PC-3 (cell line): ENCODE data around the gene SLC39A11. TPM values are rescaled to one million over a fixed set of nuclear protein-coding genes. Genes with fewer than 3 reads are reported as not detected.
A peak's percentile ranks its signal among the peaks of the same experiment; 100 is the strongest.

Source experiments
- ATAC-seq: fragments of 200-7000 bp; cut with Tn5 transposase; 2 replicates; pipeline ENCODE4 v1.9.1; 2020; ENCODE audit warnings: mild to moderate bottlenecking, moderate library complexity
- BruUV-seq: library from RNA; stranded (reverse); fragments of 400-500 nt; replicated peaks from 2 replicates; lab custom pipeline; 2021; lab: Mats Ljungman, UMichigan
- CTCF ChIA-PET: fragments of 300-600 bp; sonication (Branson Sonifier 250); formaldehyde crosslinking; loops from one replicate; lab custom pipeline; 2022; ENCODE audit warnings: antibody characterized with exemption; lab: Charles Lee
- POLR2A ChIA-PET: fragments of 300-600 bp; sonication (Branson Sonifier 250); formaldehyde crosslinking; loops from one replicate; lab custom pipeline; 2022; ENCODE audit warnings: antibody characterized with exemption; ENCODE audit not compliant: unreplicated experiment; lab: Charles Lee
- DNase-seq: peaks from one replicate; pipeline ENCODE4 v3.0.0-alpha.2; 2015
- H2AFZ ChIP-seq: fragments of 300-600 bp; sonication (generic); 2 replicates; pipeline ENCODE4 v1.6.0; 2016; ENCODE audit warnings: antibody characterized with exemption, low read length
- H3F3A ChIP-seq: fragments of 300-600 bp; sonication (generic); one replicate; pipeline ENCODE4 v1.6.0; 2017; ENCODE audit warnings: antibody characterized with exemption, low read length, control low read depth, mild to moderate bottlenecking; ENCODE audit not compliant: unreplicated experiment
- H3K27ac ChIP-seq: fragments of 300-600 bp; sonication (generic); 2 replicates; pipeline ENCODE4 v1.5.1; 2016; ENCODE audit warnings: mild to moderate bottlenecking, low read length
- H3K27me3 ChIP-seq: fragments of 300-600 bp; sonication (generic); 2 replicates; pipeline ENCODE4 v1.6.1; 2016; ENCODE audit warnings: low read length, mixed read lengths
- H3K36me3 ChIP-seq: fragments of 300-600 bp; sonication (generic); 2 replicates; pipeline ENCODE4 v1.6.1; 2016; ENCODE audit warnings: low read depth, mixed run types, low read length, mixed read lengths
- H3K4me1 ChIP-seq: fragments of 300-600 bp; sonication (generic); 2 replicates; pipeline ENCODE4 v1.5.1; 2016; ENCODE audit warnings: low read length; ENCODE audit not compliant: insufficient read depth
- H3K4me2 ChIP-seq: fragments of 300-600 bp; sonication (generic); 2 replicates; pipeline ENCODE4 v1.6.0; 2016; ENCODE audit warnings: low read length
- H3K4me3 ChIP-seq: fragments of 300-600 bp; sonication (generic); 2 replicates; pipeline ENCODE4 v1.5.1; 2016; ENCODE audit warnings: mild to moderate bottlenecking, low read length, mixed read lengths
- H3K79me2 ChIP-seq: fragments of 300-600 bp; sonication (generic); 2 replicates; pipeline ENCODE4 v1.6.1; 2017; ENCODE audit warnings: low read length, mixed read lengths
- H3K9ac ChIP-seq: fragments of 300-600 bp; sonication (generic); 2 replicates; pipeline ENCODE4 v1.6.0; 2016; ENCODE audit warnings: mild to moderate bottlenecking, low read length
- H3K9me2 ChIP-seq: fragments of 300-600 bp; sonication (generic); replicated peaks from 2 replicates; pipeline ENCODE4 v1.6.1; 2016; ENCODE audit warnings: mixed run types, low read length, mixed read lengths
- H3K9me3 ChIP-seq: fragments of 300-600 bp; sonication (generic); 2 replicates; pipeline ENCODE4 v1.6.1; 2016; ENCODE audit warnings: low read length, mixed read lengths
- H4K20me1 ChIP-seq: fragments of 300-600 bp; sonication (generic); 2 replicates; pipeline ENCODE4 v1.6.1; 2016; ENCODE audit warnings: low read length, mixed read lengths
- EZH2 ChIP-seq: fragments of 300-600 bp; sonication (generic); IDR thresholded peaks from one replicate; pipeline ENCODE4 v1.6.1; 2017; ENCODE audit warnings: antibody characterized with exemption, mild to moderate bottlenecking, low read length; ENCODE audit not compliant: unreplicated experiment
- EZH2phosphoT487 ChIP-seq: fragments of 300-600 bp; sonication (generic); IDR thresholded peaks from 2 replicates; pipeline ENCODE4 v1.6.1; 2018; ENCODE audit warnings: mild to moderate bottlenecking, antibody characterized with exemption, low read length, borderline replicate concordance
- intact Hi-C: fragments of 100-400 bp; cut with micrococcal nuclease; formaldehyde crosslinking; loops from 2 replicates; pipeline ENCODE4 v1.9.0; 2023
- total RNA-seq: library from RNA; depleted of rRNA; stranded (reverse); fragments of >200 nt; gene quantifications from 2 replicates; pipeline ENCODE4 v1.2.3, GENCODE V29; 2014
- TF ChIP-seq, protein P1 (sequence below): fragments of 300-600 bp; sonication (generic); conservative IDR thresholded peaks from 2 replicates; pipeline ENCODE4 v1.5.1; 2017; ENCODE audit warnings: antibody characterized with exemption, low read depth, mild to moderate bottlenecking, low read length

SLC39A11 gene
- total RNA-seq, 1 experiment from 2014 or later: 37.7 TPM

DNA sequence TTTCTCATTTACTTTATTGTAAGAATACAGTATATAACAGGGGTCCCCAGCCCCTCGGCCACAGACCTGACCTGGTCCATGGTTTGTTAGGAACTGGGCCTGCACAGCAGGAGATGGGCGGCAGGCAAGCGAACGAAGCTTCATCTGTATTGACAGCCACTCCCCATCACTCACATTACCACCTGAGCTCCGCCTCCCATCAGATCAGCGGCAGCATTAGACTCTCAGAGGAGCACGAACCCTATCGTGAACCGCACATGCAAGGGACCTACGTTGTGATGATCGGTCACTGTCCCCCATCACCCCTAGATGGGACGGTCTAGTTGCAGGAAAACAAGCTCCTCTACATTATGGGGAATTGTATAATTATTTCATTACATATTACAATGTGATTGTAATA is 410.6 kb downstream of the SLC39A11 start:
- H3K27ac ChIP-seq: peak overlapping the region; percentile 97
- no peaks in the 10 kb centered on the region for H3K27me3 ChIP-seq
- H3K4me1 ChIP-seq: peaks cover 63% of the 10 kb centered on the region
- H3K9me2 ChIP-seq: no peaks in the 10 kb centered on the region
- no peaks in the 10 kb centered on the region for H3K36me3 ChIP-seq
- H2AFZ ChIP-seq: no peak overlapping the region
- ATAC-seq (no peak), DNase-seq (no peak)
- H3K4me2 ChIP-seq: 0 out of 2 replicates have a peak overlapping the region, but pooled peaks have one; percentile 76
- peaks cover 17% of the 10 kb centered on the region for H3F3A ChIP-seq
- H3K9ac ChIP-seq: peak overlapping the region; percentile 88; the same call in 1 of the 2 replicates
- TF ChIP-seq, protein P1, sequence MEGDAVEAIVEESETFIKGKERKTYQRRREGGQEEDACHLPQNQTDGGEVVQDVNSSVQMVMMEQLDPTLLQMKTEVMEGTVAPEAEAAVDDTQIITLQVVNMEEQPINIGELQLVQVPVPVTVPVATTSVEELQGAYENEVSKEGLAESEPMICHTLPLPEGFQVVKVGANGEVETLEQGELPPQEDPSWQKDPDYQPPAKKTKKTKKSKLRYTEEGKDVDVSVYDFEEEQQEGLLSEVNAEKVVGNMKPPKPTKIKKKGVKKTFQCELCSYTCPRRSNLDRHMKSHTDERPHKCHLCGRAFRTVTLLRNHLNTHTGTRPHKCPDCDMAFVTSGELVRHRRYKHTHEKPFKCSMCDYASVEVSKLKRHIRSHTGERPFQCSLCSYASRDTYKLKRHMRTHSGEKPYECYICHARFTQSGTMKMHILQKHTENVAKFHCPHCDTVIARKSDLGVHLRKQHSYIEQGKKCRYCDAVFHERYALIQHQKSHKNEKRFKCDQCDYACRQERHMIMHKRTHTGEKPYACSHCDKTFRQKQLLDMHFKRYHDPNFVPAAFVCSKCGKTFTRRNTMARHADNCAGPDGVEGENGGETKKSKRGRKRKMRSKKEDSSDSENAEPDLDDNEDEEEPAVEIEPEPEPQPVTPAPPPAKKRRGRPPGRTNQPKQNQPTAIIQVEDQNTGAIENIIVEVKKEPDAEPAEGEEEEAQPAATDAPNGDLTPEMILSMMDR: no peak
- no peak for TF ChIP-seq EZH2
- no peak for TF ChIP-seq EZH2phosphoT487
- intact Hi-C loops: loop anchor here (5.0 kb wide), 1 partner anchor 50 kb away; no protein-coding TSS in a partner anchor
- BruUV-seq: no TSS peak
- ChIA-PET POLR2A (interaction anchor here (0.6 kb wide), 1 partner anchor 93 kb away, joined by 5 read pairs; no protein-coding TSS in a partner anchor), CTCF (interaction anchor here (0.6 to 1.1 kb wide), 2 partner anchors 10 to 45 kb away, joined by 3 to 5 read pairs; no protein-coding TSS in a partner anchor)
- no peak overlapping the region for H3K4me3 ChIP-seq
- no peaks in the 10 kb centered on the region for H4K20me1 ChIP-seq
- no peaks in the 10 kb centered on the region for H3K79me2 ChIP-seq
- H3K9me3 ChIP-seq: no peaks in the 10 kb centered on the region

DNA sequence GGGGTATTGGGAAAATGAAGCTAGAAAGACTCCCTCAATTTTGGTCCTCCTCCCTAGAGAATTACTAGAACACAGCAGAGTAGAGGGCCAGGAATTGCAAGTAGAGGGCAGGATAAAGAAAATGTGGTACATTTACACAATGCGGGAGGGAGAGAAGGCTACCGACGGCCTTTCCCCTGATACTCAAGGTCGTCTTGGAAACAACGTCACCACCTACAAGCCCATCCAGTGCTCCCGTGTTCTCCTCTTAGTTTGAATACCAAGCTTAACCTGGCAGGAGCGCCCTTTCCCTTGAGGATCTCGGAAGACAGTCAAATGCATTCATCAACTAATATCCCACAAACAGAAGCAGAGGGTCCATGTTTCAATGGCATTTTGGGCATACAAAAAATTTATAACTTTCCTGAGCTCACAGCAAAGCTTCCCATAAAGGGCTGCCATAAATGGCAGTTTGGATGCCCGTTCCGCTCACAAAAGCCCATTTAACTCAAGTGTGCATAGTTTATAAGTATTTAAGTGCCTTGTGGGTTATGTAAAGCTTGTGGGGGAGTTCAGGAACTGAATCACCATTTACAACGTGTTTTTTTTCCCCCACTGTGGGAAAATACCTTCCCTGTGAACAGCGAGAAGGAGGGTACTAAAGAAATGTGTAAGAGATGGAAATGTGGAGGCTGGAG is 414.6 kb downstream of the SLC39A11 start:
- no peaks in the 10 kb centered on the region for H3K36me3 ChIP-seq
- no peaks in the 10 kb centered on the region for H3K27me3 ChIP-seq
- TF ChIP-seq, protein P1: no peak
- TF ChIP-seq EZH2 (no peak), EZH2phosphoT487 (no peak)
- POLR2A ChIA-PET: no interaction called here
- H3K79me2 ChIP-seq: no peaks in the 10 kb centered on the region
- H3K4me2 ChIP-seq: no peak overlapping the region
- H3K9ac ChIP-seq: peak overlapping the region; percentile 63
- no peak overlapping the region for H2AFZ ChIP-seq
- DNase-seq (peak; percentile 76), ATAC-seq (peak; percentile 78)
- H3K4me3 ChIP-seq: no peak overlapping the region
- peak overlapping the region; percentile 87 for H3K27ac ChIP-seq
- H3K4me1 ChIP-seq: peaks cover 40% of the 10 kb centered on the region
- no peaks in the 10 kb centered on the region for H4K20me1 ChIP-seq
- H3F3A ChIP-seq: peaks cover 2% of the 10 kb centered on the region
- BruUV-seq: TSS peak; percentile 29
- CTCF ChIA-PET: interaction anchor here (0.5 to 0.7 kb wide), 2 partner anchors 555 to 562 kb away, joined by 3 to 9 read pairs; no protein-coding TSS in a partner anchor
- H3K9me3 ChIP-seq: no peaks in the 10 kb centered on the region
- no peaks in the 10 kb centered on the region for H3K9me2 ChIP-seq
- intact Hi-C loops: no loop called here

DNA sequence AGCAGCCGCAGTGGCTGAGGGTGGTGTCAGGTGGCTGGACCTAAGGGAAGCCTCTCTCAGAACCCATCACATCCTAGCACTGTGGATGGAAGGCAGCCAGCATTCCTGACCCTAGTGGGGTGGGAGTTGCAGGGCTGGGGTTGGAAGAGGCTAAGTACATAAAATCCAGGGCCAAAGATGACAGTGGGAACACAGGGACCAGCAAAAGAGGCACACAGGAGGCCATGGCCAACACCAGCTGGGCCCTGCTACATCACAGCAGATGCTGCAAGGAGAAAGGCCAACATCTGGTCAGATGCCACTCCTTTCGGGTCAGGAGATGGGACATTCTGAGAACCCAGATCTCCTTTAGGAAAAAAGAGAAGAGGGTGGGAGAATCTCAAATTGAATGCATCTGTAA is 415.4 kb downstream of the SLC39A11 start:
- no peaks in the 10 kb centered on the region for H3K79me2 ChIP-seq
- H3K9me3 ChIP-seq: no peaks in the 10 kb centered on the region
- ATAC-seq: no peak
- peak overlapping the region; percentile 87 for H3K27ac ChIP-seq
- no peak overlapping the region for H3K4me2 ChIP-seq
- peak overlapping the region; percentile 63 for H3K9ac ChIP-seq
- ChIA-PET POLR2A (no interaction called here), CTCF (interaction anchor here (0.7 kb wide), 1 partner anchor 563 kb away, joined by 3 read pairs; no protein-coding TSS in a partner anchor)
- no peaks in the 10 kb centered on the region for H3K36me3 ChIP-seq
- H3K4me3 ChIP-seq: no peak overlapping the region
- H4K20me1 ChIP-seq: no peaks in the 10 kb centered on the region
- peaks cover 33% of the 10 kb centered on the region for H3K4me1 ChIP-seq
- no peaks in the 10 kb centered on the region for H3K9me2 ChIP-seq
- BruUV-seq: no TSS peak
- H2AFZ ChIP-seq: no peak overlapping the region
- H3F3A ChIP-seq: no peaks in the 10 kb centered on the region
- TF ChIP-seq, protein P1: no peak
- TF ChIP-seq EZH2: no peak
- no peak for TF ChIP-seq EZH2phosphoT487
- no peaks in the 10 kb centered on the region for H3K27me3 ChIP-seq
- intact Hi-C loops: no loop called here
- DNase-seq: no peak
